HK-2 (cell line): ENCODE data around the gene VSIG2.

Experiments used
- DNase-seq: peaks from one replicate; pipeline ENCODE4 v3.0.0-alpha.2; 2018; ENCODE audit not compliant: unreplicated experiment

The VSIG2 gene

GRCh38 chr11:124722176-124722575, 29.9 kb downstream of the VSIG2 start:
- DNase-seq, result no peak

DNA sequence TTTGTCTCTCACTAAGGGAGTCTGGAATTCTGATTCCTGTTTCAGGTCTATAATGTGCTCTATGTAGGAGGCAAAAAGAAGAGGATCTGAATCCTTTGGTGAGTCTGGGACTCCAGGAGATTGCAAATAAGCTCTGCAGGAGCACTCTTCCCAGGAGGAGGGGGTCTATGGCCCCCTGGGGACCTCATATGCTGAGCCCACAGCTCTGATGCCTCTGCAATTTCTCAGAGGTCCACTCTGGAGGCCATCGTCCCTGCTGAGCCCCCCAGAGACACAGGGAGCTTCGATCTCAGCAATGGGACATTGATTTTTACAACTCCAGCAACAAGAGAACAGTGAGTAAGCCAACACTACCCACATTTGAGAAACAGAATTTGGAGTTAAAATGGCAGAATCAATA, 32.5 kb downstream of the VSIG2 start:
- no peak for DNase-seq

GRCh38 chr11:124718801-124719200, 33.3 kb downstream of the VSIG2 start:
- DNase-seq, result no peak

GRCh38 chr11:124717786-124718651, 34.0 kb downstream of the VSIG2 start:
- no peak for DNase-seq

GRCh38 chr11:124717421-124717785, 34.7 kb downstream of the VSIG2 start:
- DNase-seq, result no peak

DNA sequence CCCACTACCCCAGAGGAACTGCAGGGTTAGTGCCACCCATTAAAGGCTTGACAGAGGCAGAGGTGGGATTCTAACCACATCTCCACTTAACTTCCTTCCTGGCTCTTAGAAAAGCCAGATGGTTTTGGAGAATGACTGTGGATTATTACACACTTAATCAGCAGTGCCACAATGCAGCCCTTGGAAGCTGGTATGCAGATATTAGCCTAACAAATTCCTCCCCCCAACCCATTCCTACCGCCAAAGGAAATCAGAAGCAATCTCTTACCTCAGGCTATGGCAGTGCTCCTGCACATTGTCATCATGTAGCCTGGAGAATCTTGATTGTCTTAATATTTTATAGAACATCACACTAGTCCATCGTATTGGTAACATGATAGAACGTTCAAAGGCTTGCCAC, 35.5 kb downstream of the VSIG2 start:
- DNase-seq, result no peak

DNA sequence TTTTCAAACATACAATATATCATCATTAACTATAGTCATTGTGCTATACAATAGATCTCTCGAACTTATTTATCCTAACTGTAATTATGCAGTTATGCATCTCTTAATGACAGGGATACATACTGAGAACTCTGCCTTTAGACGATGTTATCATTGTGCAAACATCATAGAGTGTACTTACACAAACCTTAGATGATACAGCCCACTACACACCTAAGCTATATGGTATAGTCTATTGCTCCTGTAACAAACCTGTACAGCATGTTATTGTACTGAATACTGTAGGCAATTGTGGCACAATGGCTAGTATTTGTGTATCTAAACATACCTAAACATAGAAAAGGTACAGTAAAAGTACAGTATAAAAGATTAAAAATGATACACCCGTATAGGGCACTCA, 39.7 kb downstream of the VSIG2 start:
- DNase-seq, result no peak

DNA sequence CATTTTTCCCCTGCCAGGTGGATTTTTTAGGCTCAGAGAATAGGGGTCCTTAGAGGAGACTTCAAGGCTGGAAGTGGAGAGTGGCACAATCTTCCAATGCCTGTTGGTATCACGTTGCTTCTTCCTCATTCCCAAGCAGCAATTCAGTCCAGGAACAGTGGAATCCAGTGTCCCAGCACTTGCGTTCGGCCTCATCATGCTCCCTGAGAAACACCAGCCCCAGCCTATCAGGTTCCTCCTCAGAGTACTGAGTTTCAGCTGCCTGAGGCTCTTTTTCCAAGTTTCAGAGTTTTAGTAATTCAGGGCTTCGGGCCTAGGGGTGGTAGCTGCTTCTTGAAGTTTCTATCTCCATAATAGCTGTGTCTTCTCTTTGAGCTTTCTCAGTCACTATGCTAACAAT, 44.2 kb downstream of the VSIG2 start:
- no peak for DNase-seq

DNA sequence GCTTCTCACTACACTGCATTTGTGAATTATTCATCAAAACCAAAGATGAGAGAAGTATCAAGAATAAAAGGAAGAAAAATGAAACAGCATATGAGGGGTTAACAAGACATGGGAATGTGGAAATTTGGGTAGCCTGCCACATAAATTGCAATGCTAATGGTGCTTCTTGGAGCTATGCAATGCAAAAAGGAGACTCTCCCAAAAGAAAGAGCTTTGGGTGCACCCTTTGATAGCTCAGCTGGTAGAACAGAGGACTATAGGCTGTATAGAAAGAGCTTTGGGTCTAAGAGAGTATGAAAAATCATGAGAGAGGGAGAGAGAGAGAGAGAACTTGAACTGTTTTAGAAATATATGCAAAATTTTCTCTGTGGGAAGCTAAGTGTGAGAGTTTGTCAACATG, 52.0 kb downstream of the VSIG2 start:
- DNase-seq, result no peak

DNA sequence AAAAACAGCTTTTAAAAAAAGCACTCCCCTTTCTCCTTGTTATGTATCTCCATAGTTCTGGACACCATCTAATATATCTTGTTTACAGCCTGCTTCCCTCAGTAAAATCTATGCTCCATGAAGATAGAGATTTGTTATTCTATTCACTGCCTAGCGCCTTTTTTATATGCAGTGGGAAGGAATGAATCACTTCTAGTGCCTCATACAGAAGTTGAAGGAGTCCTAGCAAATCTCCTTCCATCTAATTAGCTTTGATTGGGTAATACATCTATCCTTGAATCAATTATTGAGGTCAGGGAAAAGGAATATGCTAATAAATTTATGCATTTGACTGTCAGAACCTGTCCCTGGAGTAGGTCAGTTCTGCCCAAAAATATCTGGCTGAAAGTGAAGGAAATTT, 52.5 kb downstream of the VSIG2 start:
- DNase-seq, result no peak
